Stimulated activated naive CD8-positive, alpha-beta T cell treated with anti-CD3 and anti-CD28 coated beads, Interleukin-15, Interleukin-2, amounts not matched to agents 100 U/mL and 50 U/mL, for 24 hours (primary cell): ENCODE measurements around the gene OR13D1.
"Not testable (repeated sequence)": the region's sequence is repeated elsewhere in the genome, so short reads cannot be mapped to it uniquely, and the experiment has no call there.

ENCODE experiments used
- ATAC-seq: fragments of 150-1000 bp; cut with Tn5 transposase; one replicate; pipeline ENCODE4 v1.10.0; 2021
- DNase-seq: peaks from one replicate; pipeline ENCODE4 v3.0.0; 2021

OR13D1 gene

GRCh38 chr9:104694218-104694617 is at the start of gene OR13D1:
Gene OR13D1, plus strand, starts transcription at chr9:104694518. Its CDS starts 0 bp downstream, at chr9:104694518.
- DNase-seq (no peak), ATAC-seq (no peak)

- ATAC-seq (no peak), DNase-seq (no peak)
Observed at GRCh38 chr9:104658496-104659195, 35.7 kb upstream of the OR13D1 start.

GRCh38 chr9:104675611-104676010 is 18.7 kb upstream of the OR13D1 start:
- no peak for ATAC-seq

GRCh38 chr9:104682642-104683041 is 11.7 kb upstream of the OR13D1 start:
- ATAC-seq (peak; percentile 46), DNase-seq (no peak)

More at GRCh38 chr9:104675611-104676010, 18.7 kb upstream of the OR13D1 start:
- no peak for DNase-seq

- DNase-seq (no peak), ATAC-seq (no peak)
Observed at GRCh38 chr9:104686081-104686480, 8.2 kb upstream of the OR13D1 start.

- ATAC-seq (no peak), DNase-seq (no peak)
Observed at GRCh38 chr9:104700306-104700705, 6.0 kb downstream of the OR13D1 start.

- not testable (repeated sequence) for DNase-seq, ATAC-seq
Observed at GRCh38 chr9:104708737-104709136, 14.4 kb downstream of the OR13D1 start.

- ATAC-seq (no peak), DNase-seq (no peak)
Observed at GRCh38 chr9:104711604-104712003, 17.3 kb downstream of the OR13D1 start.

- ATAC-seq (no peak), DNase-seq (no peak)
Observed at GRCh38 chr9:104725014-104725413, 30.7 kb downstream of the OR13D1 start.

GRCh38 chr9:104738452-104738851 is 44.1 kb downstream of the OR13D1 start:
- ATAC-seq: no peak

GRCh38 chr9:104740621-104741020 is 46.3 kb downstream of the OR13D1 start:
- DNase-seq (no peak), ATAC-seq (no peak)

More at GRCh38 chr9:104738452-104738851, 44.1 kb downstream of the OR13D1 start:
- no peak for DNase-seq

- no peak for DNase-seq
- no peak for ATAC-seq
Observed at GRCh38 chr9:104743376-104743985, 49.2 kb downstream of the OR13D1 start.
